GM18498 (cell line): ENCODE results near the gene EXOC4.
A peak's percentile ranks its signal among the peaks of the same experiment; 100 is the strongest.

Experiments
- ATAC-seq: cut with Tn5 transposase; IDR thresholded peaks from one replicate; pipeline ENCODE4 v1.9.1; 2021; ENCODE audit warnings: mild to moderate bottlenecking, moderate library complexity; ENCODE audit not compliant: unreplicated experiment

Gene EXOC4

GRCh38 chr7:133851411-133851810 lies 598.5 kb downstream of the EXOC4 start:
- ATAC-seq, result no peak

DNA sequence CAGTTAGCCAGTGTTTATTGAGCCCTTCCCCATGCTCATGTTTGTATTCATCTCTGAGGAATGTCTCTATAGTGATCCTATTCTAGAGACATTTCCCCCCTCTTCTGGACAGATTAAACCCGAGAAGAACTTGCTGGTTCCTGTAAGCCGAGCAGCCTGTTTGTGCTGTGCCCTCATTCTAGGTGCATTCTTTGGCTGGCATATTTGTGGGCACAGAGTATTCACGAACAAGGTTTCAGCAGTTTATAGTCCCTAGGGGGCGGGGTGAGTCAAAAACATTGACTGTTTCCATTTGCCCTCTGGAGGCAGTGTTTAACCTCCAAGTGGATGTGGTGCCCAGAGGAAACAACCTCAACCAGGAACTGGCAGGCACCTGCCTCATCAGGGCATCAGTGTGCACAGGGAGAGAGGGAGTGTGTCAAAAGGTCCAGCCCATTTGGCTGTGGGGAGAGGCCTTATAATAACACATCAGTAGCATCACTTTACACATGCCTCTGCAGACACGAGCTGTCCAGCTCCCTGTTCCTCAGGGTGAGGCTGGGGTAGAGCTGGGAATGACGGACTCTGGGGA lies 600.9 kb downstream of the EXOC4 start:
- peak; percentile 81 for ATAC-seq

GRCh38 chr7:133854739-133855138 lies 601.9 kb downstream of the EXOC4 start:
- no peak for ATAC-seq

DNA sequence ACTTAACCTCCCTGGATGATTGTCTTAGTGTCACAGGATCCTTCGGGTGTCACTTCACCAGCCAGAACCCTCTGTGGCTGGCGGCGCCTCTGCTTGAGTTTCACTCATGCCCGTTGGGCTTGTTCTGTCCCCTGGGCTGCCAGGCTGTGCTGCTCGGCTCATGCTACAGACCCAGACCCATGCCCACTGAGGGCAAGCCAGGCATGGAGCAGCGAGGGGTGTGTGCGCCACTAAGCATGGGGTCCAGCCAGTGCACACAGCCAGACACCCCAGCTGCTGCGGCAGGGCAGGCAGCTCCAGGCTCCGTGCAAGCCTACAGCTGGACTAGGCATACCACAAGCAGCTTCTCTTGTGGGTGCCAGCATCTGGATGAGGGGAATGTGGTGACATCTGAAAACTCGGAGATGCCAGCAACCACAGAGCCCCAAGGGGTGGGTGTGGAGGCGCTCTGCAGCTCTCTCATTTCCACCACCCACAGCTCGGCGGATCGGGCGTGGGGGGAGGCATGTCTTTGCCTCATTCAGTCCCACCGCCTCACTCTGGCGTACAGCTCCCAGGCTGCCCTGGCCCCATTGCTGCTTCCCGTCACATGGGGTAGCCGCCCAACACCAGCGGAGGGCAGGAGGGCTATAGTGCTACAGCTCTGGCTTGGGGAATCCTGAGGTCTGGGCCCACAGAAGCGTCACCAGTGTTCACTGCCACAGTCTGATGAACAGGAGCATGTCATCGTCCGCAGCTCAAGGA lies 604.7 kb downstream of the EXOC4 start:
- no peak for ATAC-seq

DNA sequence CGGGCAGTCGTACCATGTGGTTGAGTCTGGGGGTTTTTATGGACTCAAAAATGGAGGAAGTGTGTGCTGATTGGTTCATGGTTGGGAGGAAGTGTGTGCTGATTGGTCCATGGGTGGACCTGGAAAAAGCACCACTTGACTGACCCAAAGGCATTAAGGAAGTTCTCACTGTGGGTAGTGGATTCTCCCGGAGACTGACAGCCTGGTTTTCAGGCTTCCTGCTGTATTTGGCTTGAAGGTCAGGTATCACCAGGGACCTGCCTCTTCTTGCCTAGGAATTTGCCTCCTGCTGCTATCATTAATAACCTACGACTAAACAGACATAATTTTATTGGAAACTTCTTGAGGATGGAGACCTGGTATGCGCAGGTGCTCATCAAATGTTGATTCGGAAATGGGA lies 605.4 kb downstream of the EXOC4 start:
- no peak for ATAC-seq

DNA sequence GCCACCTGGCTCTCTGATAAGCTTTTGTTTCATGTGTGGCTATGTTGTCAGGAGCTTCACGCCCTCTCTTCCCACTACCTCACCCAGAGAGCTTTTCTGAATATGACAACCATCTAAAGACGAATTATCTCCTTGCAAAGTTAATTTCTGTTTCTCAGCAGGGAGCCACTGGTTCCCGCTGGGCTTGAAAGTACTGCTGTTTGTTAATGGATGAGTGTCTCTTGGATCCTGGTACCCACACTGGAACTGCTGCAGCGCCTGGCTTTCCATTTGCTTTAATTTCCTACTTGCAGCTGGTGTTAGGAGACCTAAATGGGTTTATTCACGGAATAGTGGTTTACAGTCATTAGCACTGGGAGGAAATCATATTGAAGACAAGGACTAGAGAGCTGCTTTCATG lies 606.4 kb downstream of the EXOC4 start:
- no peak for ATAC-seq

- no peak for ATAC-seq
These were observed 607.1 kb downstream of the EXOC4 start for GRCh38 chr7:133859871-133860450.

DNA sequence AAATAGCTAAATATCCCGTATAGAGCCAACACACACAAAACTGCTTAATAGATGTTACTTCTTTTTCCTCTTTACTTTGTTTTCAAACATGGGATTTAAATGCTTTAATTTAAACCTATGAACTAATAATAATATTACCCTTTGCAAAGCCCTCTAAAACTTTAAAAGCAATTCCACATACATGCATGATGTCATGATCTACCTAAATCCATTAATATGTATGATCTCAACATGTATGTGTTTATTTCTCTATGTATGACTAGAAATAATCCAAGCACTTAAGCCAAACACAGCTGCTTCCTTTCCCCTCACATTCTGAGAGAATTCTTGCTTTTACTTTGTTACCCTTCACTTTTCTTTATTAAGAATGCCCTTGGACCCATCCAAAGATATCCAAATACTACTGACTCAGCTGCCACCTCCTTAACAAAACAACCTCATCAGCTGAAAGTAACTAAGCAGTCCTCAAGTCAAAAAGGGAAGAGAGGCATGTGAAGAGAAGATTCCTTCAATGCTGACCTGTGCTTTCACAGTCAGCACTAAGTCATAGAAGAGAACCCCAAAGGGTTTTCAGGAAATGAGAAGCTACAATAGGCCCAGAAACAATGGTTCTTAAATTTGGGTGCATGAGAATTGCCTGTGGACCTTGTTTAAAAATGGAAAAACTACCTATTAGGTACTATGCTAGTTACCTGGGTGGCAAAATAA lies 607.9 kb downstream of the EXOC4 start:
- ATAC-seq, result no peak

DNA sequence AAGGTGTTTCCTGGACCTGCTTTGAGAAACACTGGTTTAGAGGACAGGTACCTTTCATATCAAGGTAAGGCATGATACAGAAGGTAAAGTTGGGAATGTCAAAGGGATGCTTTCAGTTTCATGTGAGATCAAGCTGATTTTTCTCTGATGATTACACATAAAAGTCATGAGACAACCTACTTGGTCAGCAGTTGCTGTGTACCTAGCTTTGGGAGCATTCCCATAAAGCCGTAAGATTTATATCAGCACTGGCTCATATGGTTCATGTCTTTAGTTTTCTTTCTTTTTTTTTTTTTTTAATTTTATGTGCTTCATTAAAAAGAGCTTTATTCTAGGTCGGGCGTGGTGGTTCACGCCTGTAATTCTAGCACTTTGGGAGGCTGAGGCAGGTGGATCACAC lies 609.0 kb downstream of the EXOC4 start:
- no peak for ATAC-seq

DNA sequence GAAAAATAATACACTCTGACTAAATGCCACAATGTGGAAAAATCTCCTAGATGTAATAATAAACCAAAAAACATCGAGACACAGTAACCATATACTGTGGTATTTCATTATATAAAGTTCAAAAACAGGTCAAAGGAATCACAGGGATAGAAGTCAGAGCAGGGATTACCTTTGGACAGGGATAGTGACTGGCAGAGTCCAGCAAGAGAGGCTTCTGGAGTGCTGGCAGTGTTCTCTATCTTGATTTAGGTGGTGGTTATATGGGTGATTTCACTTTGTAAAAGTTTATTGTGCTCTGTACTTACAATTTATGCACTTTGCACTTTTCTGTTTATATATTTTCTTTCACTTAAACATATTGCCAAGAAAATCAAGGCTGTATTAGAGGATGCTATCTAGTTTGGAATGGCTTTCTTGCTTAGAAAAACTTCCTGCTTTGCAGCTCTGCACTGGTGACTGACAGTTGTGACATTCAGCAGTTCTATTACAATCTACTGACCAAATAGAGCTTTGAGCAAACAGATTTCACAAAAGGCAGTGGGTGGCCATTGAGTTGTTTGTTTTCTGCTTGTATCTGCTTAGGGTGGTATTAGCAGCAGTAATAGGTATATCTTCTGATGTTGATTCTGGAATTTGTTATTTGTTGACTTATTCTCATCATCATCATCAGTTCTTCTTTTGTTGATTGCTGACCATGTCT lies 610.6 kb downstream of the EXOC4 start:
- no peak for ATAC-seq

- no peak for ATAC-seq
These were observed 616.7 kb downstream of the EXOC4 start for GRCh38 chr7:133869556-133869955.

DNA sequence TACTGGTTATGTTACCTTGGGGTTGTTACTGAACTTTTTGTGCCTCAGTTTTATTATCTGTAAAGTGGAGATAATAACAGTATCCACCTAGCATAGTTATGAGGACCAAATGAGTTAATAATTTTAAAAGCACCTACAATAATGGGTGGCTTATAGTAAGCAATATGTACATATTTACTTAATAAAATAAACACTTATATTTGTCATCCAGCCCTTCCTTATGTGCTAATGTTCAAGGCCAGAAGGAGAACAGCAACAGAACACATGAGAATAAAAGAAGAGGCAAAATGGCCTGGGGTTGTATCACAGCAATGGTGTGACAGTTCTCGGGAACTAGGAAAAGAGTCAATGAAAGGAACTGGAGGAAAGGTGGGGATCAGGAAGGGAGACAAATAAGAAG lies 618.9 kb downstream of the EXOC4 start:
- no peak for ATAC-seq

DNA sequence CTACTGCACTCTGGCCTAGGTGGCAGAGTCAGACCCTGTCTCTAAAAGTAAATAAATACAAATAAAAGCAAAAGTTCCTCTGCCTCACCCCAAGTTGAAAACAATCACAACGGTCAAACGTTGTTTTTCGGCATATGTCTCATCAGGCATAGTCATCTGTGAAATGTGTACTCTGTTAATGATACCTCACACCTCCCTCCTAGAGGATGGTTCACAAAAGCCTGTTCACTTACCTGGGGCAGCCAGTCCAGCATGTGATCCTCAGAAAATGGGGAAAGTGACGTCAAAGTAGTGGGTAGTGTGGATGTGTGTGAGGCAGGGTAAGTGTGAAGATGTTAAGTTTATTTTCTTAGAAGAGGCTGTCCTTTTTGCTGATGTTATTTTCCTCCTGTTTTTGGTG lies 620.3 kb downstream of the EXOC4 start:
- no peak for ATAC-seq

DNA sequence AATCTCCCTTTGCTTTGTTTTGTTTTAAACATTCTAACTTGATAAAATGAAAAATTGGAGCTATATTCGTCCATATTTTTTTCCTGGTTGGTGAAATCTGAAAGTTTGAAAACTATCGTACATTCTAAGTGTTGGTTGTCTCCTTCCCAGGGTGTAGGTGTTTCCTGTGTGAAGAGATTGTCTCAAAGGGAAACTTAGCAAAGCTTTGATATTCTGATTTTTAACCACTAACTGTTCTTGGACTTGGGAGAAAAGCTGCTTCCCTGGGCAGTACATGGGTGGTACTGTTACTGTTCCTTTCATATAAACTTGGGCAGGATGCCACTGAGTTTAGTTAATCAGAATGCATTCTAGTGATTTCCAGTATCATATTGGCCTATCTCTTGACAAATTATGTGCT lies 620.8 kb downstream of the EXOC4 start:
- no peak for ATAC-seq

- ATAC-seq, result no peak
These were observed 630.7 kb downstream of the EXOC4 start for GRCh38 chr7:133883591-133883990.

GRCh38 chr7:133885213-133885612 lies 632.3 kb downstream of the EXOC4 start:
- ATAC-seq, result no peak

DNA sequence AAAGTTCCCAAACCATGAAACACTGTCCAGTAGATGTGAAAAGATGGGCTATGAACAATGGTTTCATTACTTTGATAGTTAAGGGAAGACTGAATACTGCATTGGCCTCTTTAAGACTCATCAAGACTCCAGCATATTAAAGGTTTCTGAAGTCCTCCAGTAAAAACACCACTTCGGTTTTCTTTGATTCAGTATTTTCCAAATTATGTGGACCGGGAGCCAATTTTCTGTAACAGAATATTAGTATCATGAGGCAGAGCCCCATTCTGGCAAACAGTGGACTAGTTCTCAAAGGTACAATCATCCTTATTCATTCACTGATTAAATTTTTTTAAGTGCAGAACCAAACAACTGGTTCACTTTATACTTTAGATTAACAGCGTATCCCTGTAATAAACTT lies 633.2 kb downstream of the EXOC4 start:
- no peak for ATAC-seq

DNA sequence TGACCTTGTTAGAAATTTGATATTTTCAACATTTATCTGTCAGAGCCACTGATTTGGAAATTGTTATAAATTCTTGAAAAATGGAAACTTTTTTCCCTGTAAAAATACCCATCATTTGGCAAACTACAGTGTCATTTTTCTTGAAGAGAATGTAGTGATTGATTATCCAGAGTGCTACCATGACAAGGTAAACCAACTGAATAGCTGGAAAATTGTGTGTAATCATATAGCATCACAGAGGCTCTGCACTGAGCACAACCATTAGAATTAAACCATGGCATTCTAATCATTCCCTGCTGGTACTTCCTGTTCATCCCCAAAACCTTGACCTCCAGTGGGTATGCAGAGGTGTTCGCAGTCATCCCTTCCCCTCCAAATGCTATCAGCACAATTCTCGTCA lies 633.9 kb downstream of the EXOC4 start:
- no peak for ATAC-seq

DNA sequence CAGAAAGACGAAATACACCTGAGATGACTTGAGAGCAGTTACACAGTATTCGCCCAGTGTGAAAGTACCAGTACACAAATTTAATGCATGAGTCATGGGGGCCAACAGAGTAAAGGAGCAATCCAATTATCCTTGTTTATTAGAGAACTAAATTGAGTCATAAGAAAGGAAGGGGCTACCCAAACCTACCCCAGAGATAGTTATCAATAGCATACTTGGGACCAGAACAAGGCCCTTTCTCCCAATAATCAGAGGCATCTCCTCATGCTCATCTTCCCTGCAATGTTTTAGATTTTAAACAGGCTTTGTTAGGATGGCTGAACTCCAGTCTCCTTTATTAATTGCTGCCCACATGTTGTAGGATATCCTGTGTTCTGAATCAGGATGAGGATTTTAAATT lies 634.6 kb downstream of the EXOC4 start:
- no peak for ATAC-seq

GRCh38 chr7:133888061-133888930 lies 635.4 kb downstream of the EXOC4 start:
- no peak for ATAC-seq
